Measurements from ENCODE around the gene INAFM1.

DNA sequence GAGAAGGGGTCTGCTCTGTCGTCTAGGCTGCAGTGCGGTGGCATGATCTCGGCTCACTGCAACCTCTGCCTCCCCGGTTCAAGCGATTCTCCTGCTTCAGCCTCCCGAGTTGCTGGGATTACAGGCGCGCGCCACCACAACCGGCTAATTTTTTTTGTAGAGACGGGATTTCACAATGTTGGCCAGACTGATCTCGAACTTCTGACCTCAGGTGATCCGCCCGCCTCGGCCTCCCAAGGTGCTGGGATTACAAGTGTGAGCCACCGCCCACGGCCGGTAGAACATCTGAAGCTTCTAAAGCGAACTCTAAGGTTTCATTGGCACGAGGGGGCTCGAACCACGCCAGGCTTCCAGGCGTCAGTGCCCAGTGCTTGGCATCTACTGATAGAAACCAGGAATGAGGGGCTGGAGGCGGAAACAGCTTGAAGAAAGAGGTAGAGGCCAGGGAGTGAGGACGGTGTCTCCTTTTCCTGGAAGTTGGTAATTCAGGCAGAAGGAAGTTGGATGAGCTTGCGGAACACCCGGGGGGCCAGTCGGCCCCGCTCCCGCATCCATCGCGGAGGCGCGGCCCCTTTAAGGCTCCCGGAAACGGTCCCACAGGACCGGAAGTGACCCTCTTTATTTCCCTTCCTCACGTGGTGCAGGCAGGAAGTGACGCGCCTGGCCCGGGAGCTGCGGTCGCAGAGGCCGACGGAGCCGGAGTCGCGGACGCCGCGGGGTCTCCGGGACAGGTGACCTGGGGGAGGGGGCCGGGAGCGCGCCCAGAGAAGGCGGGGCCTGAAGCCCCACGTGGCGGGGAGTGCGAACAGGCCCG, 18.6 kb upstream of the INAFM1 start, which contains the start of gene CCDC9:
- TF ChIP-seq, protein P1, sequence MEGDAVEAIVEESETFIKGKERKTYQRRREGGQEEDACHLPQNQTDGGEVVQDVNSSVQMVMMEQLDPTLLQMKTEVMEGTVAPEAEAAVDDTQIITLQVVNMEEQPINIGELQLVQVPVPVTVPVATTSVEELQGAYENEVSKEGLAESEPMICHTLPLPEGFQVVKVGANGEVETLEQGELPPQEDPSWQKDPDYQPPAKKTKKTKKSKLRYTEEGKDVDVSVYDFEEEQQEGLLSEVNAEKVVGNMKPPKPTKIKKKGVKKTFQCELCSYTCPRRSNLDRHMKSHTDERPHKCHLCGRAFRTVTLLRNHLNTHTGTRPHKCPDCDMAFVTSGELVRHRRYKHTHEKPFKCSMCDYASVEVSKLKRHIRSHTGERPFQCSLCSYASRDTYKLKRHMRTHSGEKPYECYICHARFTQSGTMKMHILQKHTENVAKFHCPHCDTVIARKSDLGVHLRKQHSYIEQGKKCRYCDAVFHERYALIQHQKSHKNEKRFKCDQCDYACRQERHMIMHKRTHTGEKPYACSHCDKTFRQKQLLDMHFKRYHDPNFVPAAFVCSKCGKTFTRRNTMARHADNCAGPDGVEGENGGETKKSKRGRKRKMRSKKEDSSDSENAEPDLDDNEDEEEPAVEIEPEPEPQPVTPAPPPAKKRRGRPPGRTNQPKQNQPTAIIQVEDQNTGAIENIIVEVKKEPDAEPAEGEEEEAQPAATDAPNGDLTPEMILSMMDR (IDR thresholded peaks at IDR 0.05): peak in 1 of 3 experiments; percentile 22
- TF ChIP-seq POLR2A (IDR thresholded peaks at IDR 0.05): peak; percentile 79

Data from testis (tissue), 2 donors.